HG03520 (cell line): ENCODE results near the gene PFKFB3.
"Not testable (repeated sequence)": the region's sequence is repeated elsewhere in the genome, so short reads cannot be mapped to it uniquely, and the experiment has no call there.

ENCODE experiments used
- ATAC-seq: cut with Tn5 transposase; IDR thresholded peaks from one replicate; pipeline ENCODE4 v1.9.1; 2021; ENCODE audit warnings: mild to moderate bottlenecking, moderate library complexity; ENCODE audit not compliant: unreplicated experiment

The PFKFB3 gene

DNA sequence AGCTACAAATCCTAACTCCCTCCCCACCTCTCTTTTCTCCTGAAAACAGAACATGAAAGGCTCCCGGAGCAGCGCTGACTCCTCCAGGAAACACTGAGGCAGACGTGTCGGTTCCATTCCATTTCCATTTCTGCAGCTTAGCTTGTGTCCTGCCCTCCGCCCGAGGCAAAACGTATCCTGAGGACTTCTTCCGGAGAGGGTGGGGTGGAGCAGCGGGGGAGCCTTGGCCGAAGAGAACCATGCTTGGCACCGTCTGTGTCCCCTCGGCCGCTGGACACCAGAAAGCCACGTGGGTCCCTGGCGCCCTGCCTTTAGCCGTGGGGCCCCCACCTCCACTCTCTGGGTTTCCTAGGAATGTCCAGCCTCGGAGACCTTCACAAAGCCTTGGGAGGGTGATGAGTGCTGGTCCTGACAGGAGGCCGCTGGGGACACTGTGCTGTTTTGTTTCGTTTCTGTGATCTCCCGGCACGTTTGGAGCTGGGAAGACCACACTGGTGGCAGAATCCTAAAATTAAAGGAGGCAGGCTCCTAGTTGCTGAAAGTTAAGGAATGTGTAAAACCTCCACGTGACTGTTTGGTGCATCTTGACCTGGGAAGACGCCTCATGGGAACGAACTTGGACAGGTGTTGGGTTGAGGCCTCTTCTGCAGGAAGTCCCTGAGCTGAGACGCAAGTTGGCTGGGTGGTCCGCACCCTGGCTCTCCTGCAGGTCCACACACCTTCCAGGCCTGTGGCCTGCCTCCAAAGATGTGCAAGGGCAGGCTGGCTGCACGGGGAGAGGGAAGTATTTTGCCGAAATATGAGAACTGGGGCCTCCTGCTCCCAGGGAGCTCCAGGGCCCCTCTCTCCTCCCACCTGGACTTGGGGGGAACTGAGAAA lies 30.4 kb downstream of the PFKFB3 start:
- no peak for ATAC-seq

DNA sequence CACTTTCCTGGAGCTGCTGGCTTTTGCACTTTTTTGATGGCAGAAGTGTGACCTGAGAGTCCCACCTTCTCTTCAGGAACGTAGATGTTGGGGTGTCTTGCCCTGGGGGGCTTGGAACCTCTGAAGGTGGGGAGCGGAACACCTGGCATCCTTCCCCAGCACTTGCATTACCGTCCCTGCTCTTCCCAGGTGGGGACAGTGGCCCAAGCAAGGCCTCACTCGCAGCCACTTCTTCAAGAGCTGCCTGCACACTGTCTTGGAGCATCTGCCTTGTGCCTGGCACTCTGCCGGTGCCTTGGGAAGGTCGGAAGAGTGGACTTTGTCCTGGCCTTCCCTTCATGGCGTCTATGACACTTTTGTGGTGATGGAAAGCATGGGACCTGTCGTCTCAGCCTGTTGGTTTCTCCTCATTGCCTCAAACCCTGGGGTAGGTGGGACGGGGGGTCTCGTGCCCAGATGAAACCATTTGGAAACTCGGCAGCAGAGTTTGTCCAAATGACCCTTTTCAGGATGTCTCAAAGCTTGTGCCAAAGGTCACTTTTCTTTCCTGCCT lies 31.1 kb downstream of the PFKFB3 start:
- no peak for ATAC-seq

GRCh38 chr10:6234371-6234770 lies 31.6 kb downstream of the PFKFB3 start:
- ATAC-seq: no peak

- ATAC-seq: no peak
These were observed 33.8 kb downstream of the PFKFB3 start for GRCh38 chr10:6236349-6237198.

GRCh38 chr10:6237199-6237530 lies 34.4 kb downstream of the PFKFB3 start:
- no peak for ATAC-seq

- ATAC-seq: not testable (repeated sequence)
These were observed 36.0 kb downstream of the PFKFB3 start for GRCh38 chr10:6238587-6239212.

DNA sequence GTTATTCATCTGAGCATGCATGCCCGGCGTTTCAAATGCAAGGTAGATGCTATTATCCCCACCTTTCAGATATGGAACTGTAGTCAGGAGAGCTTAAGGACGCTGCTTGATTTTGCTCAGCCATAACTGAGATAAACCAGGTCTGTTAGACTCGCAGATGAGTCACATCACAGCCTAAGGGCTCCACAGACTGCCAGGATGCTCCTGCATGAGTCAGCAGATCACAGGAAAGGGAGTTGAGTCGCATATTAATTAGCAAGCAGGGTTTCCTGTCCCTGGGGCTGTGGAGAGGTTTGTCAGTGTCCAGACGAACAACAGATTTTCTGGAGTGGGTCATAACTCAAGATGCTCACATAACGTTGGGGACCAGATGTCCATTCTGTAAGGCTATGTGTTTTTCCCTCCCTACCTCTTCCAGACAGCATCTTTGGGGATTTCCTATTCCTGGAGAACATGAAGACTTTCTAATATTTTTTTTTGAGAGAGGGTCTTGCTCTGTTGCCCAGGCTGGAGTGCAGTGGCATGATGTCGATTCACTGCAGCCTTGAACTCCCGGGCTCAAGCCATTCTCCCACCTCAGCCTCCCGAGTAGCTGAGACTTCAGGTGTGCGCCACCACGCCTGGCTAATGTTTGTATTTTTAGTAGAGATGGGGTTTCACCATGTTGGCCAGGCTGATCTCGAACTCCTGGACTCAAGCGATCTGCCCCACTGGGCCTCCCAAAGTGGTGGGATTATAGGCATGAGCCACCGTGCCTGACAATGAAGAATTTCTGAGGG lies 36.7 kb downstream of the PFKFB3 start:
- no peak for ATAC-seq

DNA sequence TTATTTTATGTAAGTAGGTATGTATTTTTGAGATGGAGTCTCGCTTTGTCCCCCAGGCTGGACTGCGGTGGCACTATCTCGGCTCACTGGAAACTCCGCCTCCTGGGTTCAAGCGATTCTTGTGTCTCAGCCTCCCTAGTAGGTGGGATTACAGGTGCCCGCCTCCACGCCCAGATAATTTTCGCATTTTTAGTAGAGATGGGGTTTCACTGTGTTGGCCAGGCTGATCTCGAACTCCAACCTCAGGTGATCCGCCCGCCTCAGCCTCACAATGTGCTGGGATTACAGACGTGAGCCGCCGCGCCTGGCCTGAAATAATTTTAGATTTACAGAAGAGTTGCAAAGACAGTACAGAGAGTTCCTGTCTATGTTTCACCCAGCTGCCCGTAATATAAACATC lies 37.5 kb downstream of the PFKFB3 start:
- ATAC-seq: no peak

DNA sequence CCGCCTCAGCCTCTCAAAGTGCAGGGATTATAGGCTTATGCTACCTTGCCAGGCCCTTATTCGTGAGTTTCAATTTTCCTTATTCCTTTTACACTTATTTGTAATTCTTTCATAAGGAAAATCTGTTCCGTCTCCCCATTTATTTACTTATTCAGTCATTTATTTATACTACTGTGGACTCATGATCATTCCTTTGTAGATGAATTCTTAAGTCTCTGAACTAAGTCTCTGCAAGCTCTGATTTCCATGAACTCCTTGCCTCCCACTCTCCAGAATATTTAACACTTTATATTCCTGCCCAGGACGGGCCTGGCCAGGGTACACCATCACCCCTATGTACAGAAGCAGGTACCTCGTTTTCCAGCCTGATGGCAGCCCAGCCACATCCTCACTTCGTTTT lies 39.4 kb downstream of the PFKFB3 start:
- no peak for ATAC-seq

DNA sequence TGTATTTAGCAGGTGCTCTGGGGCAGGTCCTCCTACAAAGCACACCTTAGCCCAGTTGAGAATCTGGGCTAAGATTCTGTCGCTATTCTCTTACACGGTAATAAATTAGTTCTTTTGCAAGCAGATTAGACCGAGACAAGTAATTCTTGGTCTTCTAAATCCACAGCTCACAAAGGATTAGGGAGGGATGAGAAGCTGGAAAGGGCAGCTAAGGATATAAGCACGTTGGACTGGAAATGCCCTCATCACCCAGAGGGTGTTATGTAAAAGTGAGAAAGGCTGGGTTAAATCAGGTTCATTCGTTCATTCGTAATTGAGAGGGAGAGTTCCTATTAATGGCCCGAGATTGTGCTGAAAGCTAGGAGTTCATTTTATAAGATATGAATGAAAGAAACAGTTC lies 41.8 kb downstream of the PFKFB3 start:
- ATAC-seq: no peak

GRCh38 chr10:6247041-6247712 lies 44.4 kb downstream of the PFKFB3 start:
- no peak for ATAC-seq

DNA sequence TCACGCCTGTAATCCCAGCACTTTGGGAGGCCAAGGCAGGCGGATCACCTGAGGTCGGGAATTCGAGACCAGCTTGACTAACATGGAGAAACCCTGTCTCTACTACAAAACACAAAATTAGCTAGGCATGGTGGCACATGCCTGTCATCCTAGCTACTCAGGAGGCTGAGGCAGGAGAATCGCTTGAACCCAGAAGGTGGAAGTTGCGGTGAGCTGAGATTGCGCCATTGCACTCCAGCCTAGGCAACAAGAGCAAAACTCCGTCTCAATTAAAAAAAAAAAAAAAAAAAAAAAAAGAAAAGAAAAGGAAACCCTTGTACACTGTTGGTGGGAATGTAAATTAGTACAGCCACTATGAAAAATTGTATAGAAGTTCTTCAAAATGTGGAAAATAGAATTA lies 46.2 kb downstream of the PFKFB3 start:
- not testable (repeated sequence) for ATAC-seq

DNA sequence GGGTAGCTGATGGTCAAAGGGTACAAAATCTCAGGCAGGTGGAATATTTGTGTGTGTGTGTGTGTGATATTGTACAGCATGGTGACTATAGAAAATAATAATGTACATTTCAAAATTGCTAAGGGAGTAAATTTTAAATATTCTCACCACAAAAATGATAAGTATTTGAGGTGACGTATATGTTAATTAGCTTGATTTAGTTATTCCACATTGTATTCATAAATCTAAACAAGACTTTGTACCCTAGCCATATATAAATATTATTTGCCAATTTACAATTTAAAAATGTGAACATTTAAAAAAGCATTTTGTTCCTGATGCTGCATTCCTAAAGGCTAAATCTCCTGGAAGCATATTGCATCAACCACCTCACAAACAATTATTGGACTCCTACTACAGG lies 47.0 kb downstream of the PFKFB3 start:
- ATAC-seq: no peak

DNA sequence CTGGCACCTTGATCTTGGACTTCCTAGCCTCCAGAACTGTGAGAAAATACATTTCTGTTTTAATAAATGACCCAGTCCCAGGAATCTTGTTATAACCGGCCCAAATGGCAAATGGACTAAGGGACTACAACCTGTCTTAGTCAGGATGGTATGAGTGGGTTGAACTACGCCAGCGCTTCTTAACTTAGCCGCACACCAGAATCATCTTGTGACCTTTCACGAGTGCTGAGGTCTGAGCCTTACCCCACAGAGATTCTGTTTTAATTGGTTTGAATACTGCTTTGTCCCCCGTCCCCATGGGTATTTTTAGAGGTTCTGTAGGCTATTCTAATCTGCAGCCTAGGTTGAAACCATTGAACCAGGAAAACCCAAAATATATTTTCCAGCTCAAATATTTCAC lies 48.0 kb downstream of the PFKFB3 start:
- no peak for ATAC-seq

- ATAC-seq: no peak
These were observed 51.5 kb downstream of the PFKFB3 start for GRCh38 chr10:6254201-6254600.

- ATAC-seq: no peak
These were observed 52.9 kb downstream of the PFKFB3 start for GRCh38 chr10:6255548-6256061.

DNA sequence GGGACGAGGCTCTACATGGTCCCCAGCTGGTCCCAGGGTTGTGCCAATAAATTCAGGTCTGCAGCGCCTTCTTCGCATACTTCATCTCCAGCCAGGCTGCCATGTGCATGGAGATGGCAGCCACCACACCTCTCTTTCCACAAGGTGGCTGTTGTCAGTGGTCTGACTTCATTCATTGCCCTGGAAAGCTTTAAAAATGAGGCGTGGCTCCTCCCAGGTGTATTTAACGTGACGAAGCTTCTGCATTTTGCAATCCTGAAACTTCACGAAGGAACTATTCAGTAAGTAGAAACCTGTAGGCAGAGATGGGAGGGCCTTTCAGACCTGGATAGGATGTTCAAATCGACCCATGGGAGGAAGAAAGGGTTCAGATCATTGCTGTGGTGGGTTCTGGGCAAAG lies 53.7 kb downstream of the PFKFB3 start:
- no peak for ATAC-seq

DNA sequence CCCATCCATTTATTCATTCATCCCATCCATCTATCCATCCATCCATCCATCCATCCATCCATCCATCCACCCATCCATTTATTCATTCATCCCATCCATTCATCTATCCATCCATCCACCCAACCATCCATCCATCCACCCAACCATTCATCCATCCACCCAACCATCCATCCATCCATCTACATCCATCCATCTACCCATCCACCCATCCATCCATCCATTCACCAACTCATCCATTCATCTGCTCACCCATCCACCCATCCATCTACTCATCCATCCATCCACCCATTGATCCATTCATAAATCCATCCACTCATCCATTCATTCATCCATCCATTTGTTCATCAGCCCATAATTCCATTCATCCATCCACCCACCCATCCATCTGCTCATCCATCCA lies 56.4 kb downstream of the PFKFB3 start:
- no peak for ATAC-seq

GRCh38 chr10:6260843-6261242 lies 58.1 kb downstream of the PFKFB3 start:
- no peak for ATAC-seq

DNA sequence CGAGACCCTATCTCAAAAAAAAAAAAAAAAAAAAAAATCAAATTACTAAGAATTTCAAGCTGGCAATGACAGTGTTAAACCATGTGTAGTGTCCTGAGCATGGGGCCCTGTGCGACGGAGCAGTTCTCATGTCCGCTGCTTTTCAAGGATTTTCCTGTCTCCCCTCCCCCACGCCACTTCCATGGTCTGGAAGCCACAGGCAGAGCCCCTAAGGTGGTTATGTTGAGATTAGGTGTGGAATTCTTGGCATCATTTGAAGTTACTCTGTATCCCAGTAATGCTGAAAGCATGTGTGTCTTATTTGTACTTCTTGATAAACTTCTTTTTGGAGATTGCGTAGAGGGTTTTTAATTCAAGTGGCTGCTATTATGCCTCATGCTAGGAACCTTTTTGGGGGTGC lies 65.2 kb downstream of the PFKFB3 start:
- ATAC-seq: no peak
